Hepatocyte (in vitro differentiated cells): Measurements from ENCODE around the gene DPH5. TPM values are rescaled to one million over a fixed set of nuclear protein-coding genes. Genes with fewer than 3 reads are reported as not detected.
"Not testable (repeated sequence)": the region's sequence is repeated elsewhere in the genome, so short reads cannot be mapped to it uniquely, and the experiment has no call there.

Experiments
- DNase-seq: peaks from one replicate; pipeline ENCODE4 v3.0.0-alpha.2; 2016; ENCODE audit warnings: low spot score
- H2AFZ ChIP-seq: fragments of 200-600 bp; sonication (generic); 2 replicates; pipeline ENCODE4 v1.6.0; 2016; ENCODE audit warnings: antibody characterized with exemption, mild to moderate bottlenecking
- H3K27ac ChIP-seq: fragments of 200-600 bp; sonication (generic); 2 replicates; pipeline ENCODE4 v1.5.1; 2016; ENCODE audit warnings: mild to moderate bottlenecking
- H3K27me3 ChIP-seq: fragments of 200-600 bp; sonication (generic); 2 replicates; pipeline ENCODE4 v1.6.1; 2016
- H3K36me3 ChIP-seq: fragments of 200-600 bp; sonication (generic); replicated peaks from 2 replicates; pipeline ENCODE4 v1.5.1; 2016; ENCODE audit warnings: low read depth; ENCODE audit not compliant: insufficient read depth
- H3K4me1 ChIP-seq: fragments of 200-600 bp; sonication (generic); 2 replicates; pipeline ENCODE4 v1.5.1; 2016; ENCODE audit warnings: mild to moderate bottlenecking, moderate library complexity; ENCODE audit not compliant: insufficient read depth
- H3K4me2 ChIP-seq: fragments of 200-600 bp; sonication (generic); 2 replicates; pipeline ENCODE4 v1.6.0; 2016
- H3K4me3 ChIP-seq: fragments of 200-600 bp; sonication (generic); 2 replicates; pipeline ENCODE4 v1.5.1; 2016; ENCODE audit warnings: mild to moderate bottlenecking
- H3K79me2 ChIP-seq: fragments of 200-600 bp; sonication (generic); 2 replicates; pipeline ENCODE4 v1.6.0; 2017; ENCODE audit warnings: mild to moderate bottlenecking
- H3K9me2 ChIP-seq: fragments of 200-600 bp; sonication (generic); replicated peaks from 2 replicates; pipeline ENCODE4 v1.6.0; 2017; ENCODE audit warnings: mild to moderate bottlenecking; ENCODE audit not compliant: insufficient read depth
- H3K9me3 ChIP-seq: fragments of 200-600 bp; sonication (generic); 2 replicates; pipeline ENCODE4 v1.5.1; 2016; ENCODE audit warnings: low read depth, mild to moderate bottlenecking
- H4K20me1 ChIP-seq: fragments of 200-600 bp; sonication (generic); 2 replicates; pipeline ENCODE4 v1.6.0; 2016; ENCODE audit warnings: mild to moderate bottlenecking; ENCODE audit not compliant: insufficient read depth, poor library complexity, severe bottlenecking
- CTCF ChIP-seq: fragments of 200-600 bp; sonication (generic); IDR thresholded peaks from 2 replicates; pipeline ENCODE4 v1.5.1; 2016; ENCODE audit warnings: antibody characterized with exemption, mild to moderate bottlenecking; ENCODE audit not compliant: poor library complexity
- EZH2 ChIP-seq: fragments of 200-600 bp; sonication (generic); IDR thresholded peaks from 2 replicates; pipeline ENCODE4 v1.6.1; 2016; ENCODE audit warnings: antibody characterized with exemption, mild to moderate bottlenecking, borderline replicate concordance
- EZH2phosphoT487 ChIP-seq: fragments of 200-600 bp; sonication (generic); IDR thresholded peaks from one replicate; pipeline ENCODE4 v1.6.1; 2018; ENCODE audit warnings: antibody characterized with exemption, mild to moderate bottlenecking, low read depth, moderate library complexity; ENCODE audit not compliant: unreplicated experiment, severe bottlenecking
- WGBS: methylation state at CpG from one replicate; pipeline ENCODE4 v1.1.6; 2016; ENCODE audit warnings: low lambda C conversion rate; ENCODE audit errors: missing lambda C conversion rate; 5-methylcytosine and 5-hydroxymethylcytosine counted together
- polyA plus RNA-seq: library from polyadenylated mRNA; unstranded; fragments of >200 nt; fragmentation: Nextera tagmentation; extraction: Ambion mirVana; gene quantifications from 2 replicates; pipeline ENCODE4 v1.2.1, GENCODE V29; 2016
- total RNA-seq: library from RNA; depleted of rRNA; stranded (reverse); fragments of >200 nt; gene quantifications from 2 replicates; pipeline ENCODE4 v1.2.3, GENCODE V29; 2014

DPH5 gene
- total and polyA plus RNA-seq, 2 experiments from 2014 or later = 19.8 to 35.7 TPM

- 84% methylated on average over 3 of the region's 3 CpGs for WGBS
- not testable (repeated sequence) for H3K36me3 ChIP-seq, H3K9me2 ChIP-seq, H3K27ac ChIP-seq, H3K4me1 ChIP-seq, H3K9me3 ChIP-seq, H4K20me1 ChIP-seq, H3K79me2 ChIP-seq, H3K4me3 ChIP-seq, H3K27me3 ChIP-seq, H2AFZ ChIP-seq, DNase-seq, H3K4me2 ChIP-seq
Measured at GRCh38 chr1:100946064-100946463, 79.5 kb downstream of the DPH5 start.

GRCh38 chr1:100943533-100943932 lies 82.1 kb downstream of the DPH5 start:
- 100% methylated on average over 1 of the region's 1 CpG for WGBS
- Histone ChIP-seq H3K9me3 (no peaks in the 10 kb centered on the region), H3K79me2 (peaks cover 6% of the 10 kb centered on the region)

DNA sequence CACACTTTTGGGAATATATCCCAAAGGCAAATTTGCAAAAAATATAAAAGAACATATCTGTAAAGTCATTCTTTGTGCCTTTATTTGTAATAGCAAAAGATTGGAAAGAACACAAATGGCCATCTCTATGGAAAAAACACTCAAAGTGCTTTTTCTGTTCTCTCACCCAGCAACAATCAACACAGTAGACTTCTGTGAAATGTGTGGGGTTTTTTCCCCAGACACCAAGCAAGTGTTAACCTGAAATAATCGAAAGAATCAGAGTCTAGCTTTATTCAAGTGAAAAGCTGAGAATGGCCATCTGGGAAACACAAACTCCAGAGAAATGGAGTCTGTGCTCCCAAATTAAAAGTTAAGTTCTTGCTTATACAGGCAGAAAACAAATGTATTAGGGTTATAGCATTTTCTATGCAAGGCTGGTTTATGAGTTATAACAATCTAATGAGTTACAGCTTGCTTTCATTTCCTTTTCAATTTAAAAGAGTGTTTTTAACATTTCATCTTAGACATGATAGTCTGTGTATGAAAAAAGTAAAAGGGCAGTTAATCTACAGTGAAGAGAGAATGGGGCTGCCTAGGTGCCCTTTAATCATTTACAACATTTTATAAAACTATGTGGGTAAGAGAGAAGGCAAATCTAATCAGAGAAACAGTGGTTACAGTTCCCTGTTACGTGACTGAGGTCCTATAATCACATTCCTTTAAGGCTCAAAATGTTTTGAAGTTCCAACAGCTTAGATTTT lies 83.1 kb downstream of the DPH5 start:
- 58% methylated on average over 2 of the region's 2 CpGs for WGBS
- no peak for DNase-seq
- H3K4me2 ChIP-seq = no peak overlapping the region
- peaks cover 3% of the 10 kb centered on the region for H3K79me2 ChIP-seq
- no peak overlapping the region for H3K27ac ChIP-seq
- no peaks in the 10 kb centered on the region for H3K27me3 ChIP-seq
- TF ChIP-seq EZH2phosphoT487 (no peak), CTCF (no peak), EZH2 (no peak)
- H3K9me2 ChIP-seq = no peaks in the 10 kb centered on the region
- H4K20me1 ChIP-seq = no peaks in the 10 kb centered on the region
- no peak overlapping the region for H3K4me3 ChIP-seq
- H3K4me1 ChIP-seq = no peaks in the 10 kb centered on the region
- no peak overlapping the region for H2AFZ ChIP-seq
- no peaks in the 10 kb centered on the region for H3K9me3 ChIP-seq
- no peaks in the 10 kb centered on the region for H3K36me3 ChIP-seq

More at GRCh38 chr1:100943533-100943932, 82.1 kb downstream of the DPH5 start:
- no peak for DNase-seq
- TF ChIP-seq EZH2 (no peak), CTCF (no peak), EZH2phosphoT487 (no peak)
- no peak overlapping the region for H3K4me2 ChIP-seq
- no peaks in the 10 kb centered on the region for H4K20me1 ChIP-seq
- H3K4me3 ChIP-seq = no peak overlapping the region
- no peaks in the 10 kb centered on the region for H3K4me1 ChIP-seq
- no peak overlapping the region for H2AFZ ChIP-seq
- no peaks in the 10 kb centered on the region for H3K27me3 ChIP-seq
- no peak overlapping the region for H3K27ac ChIP-seq
- H3K9me2 ChIP-seq = no peaks in the 10 kb centered on the region
- no peaks in the 10 kb centered on the region for H3K36me3 ChIP-seq

GRCh38 chr1:100941580-100942216 lies 83.9 kb downstream of the DPH5 start:
- peaks cover 3% of the 10 kb centered on the region for H3K79me2 ChIP-seq
- no peaks in the 10 kb centered on the region for H4K20me1 ChIP-seq
- no peak for TF ChIP-seq EZH2phosphoT487
- no peak for TF ChIP-seq EZH2
- no peak for TF ChIP-seq CTCF
- no peaks in the 10 kb centered on the region for H3K9me2 ChIP-seq
- 96% methylated on average over 9 of the region's 9 CpGs for WGBS
- no peak for DNase-seq
- no peaks in the 10 kb centered on the region for H3K27me3 ChIP-seq
- no peak overlapping the region for H3K4me3 ChIP-seq
- H3K36me3 ChIP-seq = no peaks in the 10 kb centered on the region
- H2AFZ ChIP-seq = no peak overlapping the region
- no peak overlapping the region for H3K4me2 ChIP-seq
- H3K9me3 ChIP-seq = no peaks in the 10 kb centered on the region
- no peaks in the 10 kb centered on the region for H3K4me1 ChIP-seq
- H3K27ac ChIP-seq = no peak overlapping the region
